ENCODE measurements around the gene TIPARP. TPM values are rescaled to one million over a fixed set of nuclear protein-coding genes. Genes with fewer than 3 reads are reported as not detected.

The TIPARP gene
- total and polyA plus RNA-seq, 2 experiments from 2014 or later: 4.5 to 6.9 TPM

- Histone ChIP-seq H3K36me3 (ENCODE audit: insufficient read depth) (no peaks in the 10 kb centered on the region), H3K79me2 (replicated peaks; ENCODE audit: insufficient read depth) (no peaks in the 10 kb centered on the region), H4K20me1 (replicated peaks; ENCODE audit: insufficient read depth) (no peaks in the 10 kb centered on the region), H3K4me3 (no peak overlapping the region), H3K4me2 (no peak overlapping the region), H3K4me1 (ENCODE audit: insufficient read depth) (peaks cover 20% of the 10 kb centered on the region), H3K9me2 (ENCODE audit: insufficient read depth) (no peaks in the 10 kb centered on the region), H2AFZ (peak overlapping the region; percentile 47; the same call in 1 of the 2 replicates), H3K27me3 (ENCODE audit: insufficient read depth) (no peaks in the 10 kb centered on the region), H3K27ac (ENCODE audit: low read depth) (no peak overlapping the region), H3F3A (replicated peaks; ENCODE audit: low read depth) (no peaks in the 10 kb centered on the region)
- H3K27ac Mint-ChIP-seq: no peak overlapping the region
- H3K9me3 Mint-ChIP-seq: no peaks in the 10 kb centered on the region
- TF ChIP-seq EZH2phosphoT487 (IDR thresholded peaks at IDR 0.05; ENCODE audit: unreplicated experiment): no peak
- H3K4me3 Mint-ChIP-seq: no peak overlapping the region
- H3K27me3 Mint-ChIP-seq (ENCODE audit: insufficient read depth, low read depth, poor library complexity): no peaks in the 10 kb centered on the region
- ATAC-seq (no peak), DNase-seq (ENCODE audit: low spot score) (no peak)
- H3K4me1 Mint-ChIP-seq: peaks cover 19% of the 10 kb centered on the region
- H3K36me3 Mint-ChIP-seq (ENCODE audit: low read depth): no peaks in the 10 kb centered on the region
Observed at GRCh38 chr3:156639414-156640023, 34.9 kb upstream of the TIPARP start.

- no peaks in the 10 kb centered on the region for H3F3A ChIP-seq (replicated peaks; ENCODE audit: low read depth)
- Mint-ChIP-seq H3K9me3 (no peaks in the 10 kb centered on the region), H3K36me3 (ENCODE audit: low read depth) (no peaks in the 10 kb centered on the region), H3K4me1 (peaks cover 19% of the 10 kb centered on the region), H3K27me3 (ENCODE audit: insufficient read depth, low read depth, poor library complexity) (no peaks in the 10 kb centered on the region), H3K27ac (no peak overlapping the region), H3K4me3 (no peak overlapping the region)
- peaks cover 20% of the 10 kb centered on the region for H3K4me1 ChIP-seq (ENCODE audit: insufficient read depth)
- H3K27ac ChIP-seq (ENCODE audit: low read depth): no peak overlapping the region
- no peaks in the 10 kb centered on the region for H4K20me1 ChIP-seq (replicated peaks; ENCODE audit: insufficient read depth)
- H3K36me3 ChIP-seq (ENCODE audit: insufficient read depth): no peaks in the 10 kb centered on the region
- H3K27me3 ChIP-seq (ENCODE audit: insufficient read depth): no peaks in the 10 kb centered on the region
- DNase-seq (ENCODE audit: low spot score): no peak
- H2AFZ ChIP-seq: no peak overlapping the region
- H3K4me3 ChIP-seq: no peak overlapping the region
- TF ChIP-seq EZH2 (IDR thresholded peaks at IDR 0.05; ENCODE audit: low read depth, unreplicated experiment): no peak
- TF ChIP-seq, protein P1, sequence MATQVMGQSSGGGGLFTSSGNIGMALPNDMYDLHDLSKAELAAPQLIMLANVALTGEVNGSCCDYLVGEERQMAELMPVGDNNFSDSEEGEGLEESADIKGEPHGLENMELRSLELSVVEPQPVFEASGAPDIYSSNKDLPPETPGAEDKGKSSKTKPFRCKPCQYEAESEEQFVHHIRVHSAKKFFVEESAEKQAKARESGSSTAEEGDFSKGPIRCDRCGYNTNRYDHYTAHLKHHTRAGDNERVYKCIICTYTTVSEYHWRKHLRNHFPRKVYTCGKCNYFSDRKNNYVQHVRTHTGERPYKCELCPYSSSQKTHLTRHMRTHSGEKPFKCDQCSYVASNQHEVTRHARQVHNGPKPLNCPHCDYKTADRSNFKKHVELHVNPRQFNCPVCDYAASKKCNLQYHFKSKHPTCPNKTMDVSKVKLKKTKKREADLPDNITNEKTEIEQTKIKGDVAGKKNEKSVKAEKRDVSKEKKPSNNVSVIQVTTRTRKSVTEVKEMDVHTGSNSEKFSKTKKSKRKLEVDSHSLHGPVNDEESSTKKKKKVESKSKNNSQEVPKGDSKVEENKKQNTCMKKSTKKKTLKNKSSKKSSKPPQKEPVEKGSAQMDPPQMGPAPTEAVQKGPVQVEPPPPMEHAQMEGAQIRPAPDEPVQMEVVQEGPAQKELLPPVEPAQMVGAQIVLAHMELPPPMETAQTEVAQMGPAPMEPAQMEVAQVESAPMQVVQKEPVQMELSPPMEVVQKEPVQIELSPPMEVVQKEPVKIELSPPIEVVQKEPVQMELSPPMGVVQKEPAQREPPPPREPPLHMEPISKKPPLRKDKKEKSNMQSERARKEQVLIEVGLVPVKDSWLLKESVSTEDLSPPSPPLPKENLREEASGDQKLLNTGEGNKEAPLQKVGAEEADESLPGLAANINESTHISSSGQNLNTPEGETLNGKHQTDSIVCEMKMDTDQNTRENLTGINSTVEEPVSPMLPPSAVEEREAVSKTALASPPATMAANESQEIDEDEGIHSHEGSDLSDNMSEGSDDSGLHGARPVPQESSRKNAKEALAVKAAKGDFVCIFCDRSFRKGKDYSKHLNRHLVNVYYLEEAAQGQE (IDR thresholded peaks at IDR 0.05; ENCODE audit: unreplicated experiment): no peak
- no peak for TF ChIP-seq JUNB (IDR thresholded peaks at IDR 0.05; ENCODE audit: unreplicated experiment)
- TF ChIP-seq, protein P2, sequence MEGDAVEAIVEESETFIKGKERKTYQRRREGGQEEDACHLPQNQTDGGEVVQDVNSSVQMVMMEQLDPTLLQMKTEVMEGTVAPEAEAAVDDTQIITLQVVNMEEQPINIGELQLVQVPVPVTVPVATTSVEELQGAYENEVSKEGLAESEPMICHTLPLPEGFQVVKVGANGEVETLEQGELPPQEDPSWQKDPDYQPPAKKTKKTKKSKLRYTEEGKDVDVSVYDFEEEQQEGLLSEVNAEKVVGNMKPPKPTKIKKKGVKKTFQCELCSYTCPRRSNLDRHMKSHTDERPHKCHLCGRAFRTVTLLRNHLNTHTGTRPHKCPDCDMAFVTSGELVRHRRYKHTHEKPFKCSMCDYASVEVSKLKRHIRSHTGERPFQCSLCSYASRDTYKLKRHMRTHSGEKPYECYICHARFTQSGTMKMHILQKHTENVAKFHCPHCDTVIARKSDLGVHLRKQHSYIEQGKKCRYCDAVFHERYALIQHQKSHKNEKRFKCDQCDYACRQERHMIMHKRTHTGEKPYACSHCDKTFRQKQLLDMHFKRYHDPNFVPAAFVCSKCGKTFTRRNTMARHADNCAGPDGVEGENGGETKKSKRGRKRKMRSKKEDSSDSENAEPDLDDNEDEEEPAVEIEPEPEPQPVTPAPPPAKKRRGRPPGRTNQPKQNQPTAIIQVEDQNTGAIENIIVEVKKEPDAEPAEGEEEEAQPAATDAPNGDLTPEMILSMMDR (conservative IDR thresholded peaks at IDR 0.05; ENCODE audit: low read depth in 2 of 2): no peak
- TF ChIP-seq STAT1 (IDR thresholded peaks at IDR 0.05; ENCODE audit: unreplicated experiment): no peak
- no peak overlapping the region for H3K4me2 ChIP-seq
- no peak for ATAC-seq
- no peaks in the 10 kb centered on the region for H3K79me2 ChIP-seq (replicated peaks; ENCODE audit: insufficient read depth)
- H3K9me2 ChIP-seq (ENCODE audit: insufficient read depth): no peaks in the 10 kb centered on the region
Observed at GRCh38 chr3:156641618-156641975, 32.8 kb upstream of the TIPARP start.

Measured in GM23338 (cell line).